HFF-Myc (cell line): ENCODE results near the gene TMUB1.

ENCODE experiments used
- DNase-seq: peaks from one replicate; pipeline ENCODE4 v3.0.0-alpha.2; 2011; ENCODE audit warnings: low read depth; ENCODE audit errors: extremely low read depth
- H3K4me3 ChIP-seq: replicated peaks from 2 replicates; pipeline ENCODE4 v1.5.1; 2011; ENCODE audit warnings: low read depth, mild to moderate bottlenecking, control low read depth, low read length
- TF ChIP-seq, protein P1 (sequence below): IDR thresholded peaks from 2 replicates; pipeline ENCODE4 v1.5.1; 2012; ENCODE audit warnings: mild to moderate bottlenecking, low read depth, low read length, control low read depth; ENCODE audit errors: missing control alignments

The TMUB1 gene

GRCh38 chr7:151074817-151075661 is 8.3 kb downstream of the TMUB1 start:
- H3K4me3 ChIP-seq = no peak overlapping the region
- no peak for DNase-seq
- TF ChIP-seq, protein P1, sequence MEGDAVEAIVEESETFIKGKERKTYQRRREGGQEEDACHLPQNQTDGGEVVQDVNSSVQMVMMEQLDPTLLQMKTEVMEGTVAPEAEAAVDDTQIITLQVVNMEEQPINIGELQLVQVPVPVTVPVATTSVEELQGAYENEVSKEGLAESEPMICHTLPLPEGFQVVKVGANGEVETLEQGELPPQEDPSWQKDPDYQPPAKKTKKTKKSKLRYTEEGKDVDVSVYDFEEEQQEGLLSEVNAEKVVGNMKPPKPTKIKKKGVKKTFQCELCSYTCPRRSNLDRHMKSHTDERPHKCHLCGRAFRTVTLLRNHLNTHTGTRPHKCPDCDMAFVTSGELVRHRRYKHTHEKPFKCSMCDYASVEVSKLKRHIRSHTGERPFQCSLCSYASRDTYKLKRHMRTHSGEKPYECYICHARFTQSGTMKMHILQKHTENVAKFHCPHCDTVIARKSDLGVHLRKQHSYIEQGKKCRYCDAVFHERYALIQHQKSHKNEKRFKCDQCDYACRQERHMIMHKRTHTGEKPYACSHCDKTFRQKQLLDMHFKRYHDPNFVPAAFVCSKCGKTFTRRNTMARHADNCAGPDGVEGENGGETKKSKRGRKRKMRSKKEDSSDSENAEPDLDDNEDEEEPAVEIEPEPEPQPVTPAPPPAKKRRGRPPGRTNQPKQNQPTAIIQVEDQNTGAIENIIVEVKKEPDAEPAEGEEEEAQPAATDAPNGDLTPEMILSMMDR = no peak

- DNase-seq = no peak
- no peak overlapping the region for H3K4me3 ChIP-seq
- TF ChIP-seq, protein P1 = no peak
Observed at GRCh38 chr7:151073990-151074389, 9.3 kb downstream of the TMUB1 start.

DNA sequence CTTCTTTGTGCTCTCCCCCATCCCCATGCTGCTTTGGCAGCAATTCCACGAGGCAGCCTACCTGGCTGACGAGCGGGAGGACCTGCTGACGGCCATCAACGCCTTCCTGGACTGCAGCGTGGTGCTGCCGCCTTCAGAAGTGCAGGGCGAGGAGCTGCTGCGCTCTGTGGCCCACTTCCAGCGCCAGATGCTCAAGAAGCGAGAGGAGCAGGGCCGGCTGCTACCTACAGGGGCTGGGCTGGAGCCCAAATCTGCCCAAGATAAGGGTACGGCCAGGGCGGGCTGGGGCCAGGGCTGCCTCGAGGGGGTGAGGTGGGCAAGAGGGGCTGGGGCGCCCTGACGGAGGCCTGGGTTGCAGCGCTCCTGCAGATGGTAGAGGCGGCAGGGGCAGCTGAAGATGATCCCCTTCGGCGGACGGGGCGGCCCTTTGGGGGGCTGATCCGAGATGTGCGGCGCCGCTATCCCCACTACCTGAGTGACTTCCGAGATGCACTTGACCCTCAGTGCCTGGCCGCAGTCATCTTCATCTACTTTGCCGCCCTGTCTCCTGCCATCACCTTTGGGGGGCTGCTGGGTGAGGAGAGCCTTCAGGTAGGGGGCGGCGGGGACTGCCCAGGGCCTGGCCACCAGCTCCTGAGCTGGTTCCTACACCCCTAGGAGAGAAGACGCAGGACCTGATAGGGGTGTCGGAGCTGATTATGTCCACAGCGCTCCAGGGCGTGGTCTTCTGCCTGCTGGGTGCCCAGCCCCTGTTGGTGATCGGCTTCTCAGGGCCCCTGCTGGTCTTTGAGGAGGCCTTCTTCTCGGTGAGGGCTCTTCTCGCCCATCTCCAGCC is 12.0 kb downstream of the TMUB1 start:
- no peak overlapping the region for H3K4me3 ChIP-seq
- DNase-seq = no peak
- TF ChIP-seq, protein P1 = no peak

DNA sequence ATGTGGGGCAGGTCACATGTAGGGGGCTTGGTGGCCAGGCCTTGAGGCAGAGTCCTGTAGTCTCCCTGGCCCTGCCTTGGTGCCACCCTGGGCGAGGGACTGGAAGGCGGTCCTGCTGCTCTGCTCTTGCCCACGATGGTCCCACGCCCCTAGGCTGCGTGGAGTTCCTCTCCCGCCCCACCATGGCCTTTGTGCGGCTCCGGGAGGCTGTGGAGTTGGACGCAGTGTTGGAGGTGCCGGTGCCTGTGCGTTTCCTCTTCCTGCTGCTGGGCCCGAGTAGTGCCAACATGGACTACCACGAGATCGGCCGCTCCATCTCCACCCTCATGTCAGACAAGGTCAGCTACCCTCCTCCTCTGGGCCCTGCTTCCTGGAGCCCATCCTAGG is 12.7 kb downstream of the TMUB1 start:
- TF ChIP-seq, protein P1 = no peak
- H3K4me3 ChIP-seq = no peak overlapping the region
- no peak for DNase-seq

DNA sequence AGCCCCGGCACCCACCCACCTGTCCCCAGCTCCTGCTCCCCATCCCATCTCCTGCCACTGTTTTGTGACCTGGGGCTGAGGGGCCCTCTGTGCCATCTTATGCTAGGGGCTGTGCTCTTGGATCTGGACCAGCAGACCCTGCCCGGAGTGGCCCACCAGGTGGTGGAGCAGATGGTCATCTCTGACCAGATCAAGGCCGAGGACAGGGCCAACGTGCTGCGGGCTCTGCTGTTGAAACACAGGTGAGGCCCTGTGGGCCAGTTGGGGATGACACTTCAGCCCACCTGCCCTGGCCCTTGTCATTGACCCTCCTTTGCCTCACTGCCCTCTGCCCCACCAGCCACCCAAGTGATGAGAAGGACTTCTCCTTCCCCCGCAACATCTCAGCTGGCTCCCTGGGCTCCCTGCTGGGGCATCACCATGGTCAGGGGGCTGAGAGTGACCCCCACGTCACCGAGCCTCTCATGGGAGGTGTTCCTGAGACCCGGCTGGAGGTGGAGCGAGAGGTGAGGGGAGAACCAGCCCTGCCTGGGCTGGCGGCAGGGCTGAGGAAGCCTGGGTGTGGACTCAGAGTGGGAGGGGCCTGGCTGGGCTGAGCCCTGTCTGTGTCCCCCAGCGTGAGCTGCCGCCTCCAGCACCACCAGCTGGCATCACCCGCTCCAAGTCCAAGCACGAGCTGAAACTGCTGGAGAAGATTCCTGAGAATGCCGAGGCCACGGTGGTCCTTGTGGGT is 13.3 kb downstream of the TMUB1 start:
- DNase-seq = no peak
- TF ChIP-seq, protein P1 = no peak
- H3K4me3 ChIP-seq = no peak overlapping the region

DNA sequence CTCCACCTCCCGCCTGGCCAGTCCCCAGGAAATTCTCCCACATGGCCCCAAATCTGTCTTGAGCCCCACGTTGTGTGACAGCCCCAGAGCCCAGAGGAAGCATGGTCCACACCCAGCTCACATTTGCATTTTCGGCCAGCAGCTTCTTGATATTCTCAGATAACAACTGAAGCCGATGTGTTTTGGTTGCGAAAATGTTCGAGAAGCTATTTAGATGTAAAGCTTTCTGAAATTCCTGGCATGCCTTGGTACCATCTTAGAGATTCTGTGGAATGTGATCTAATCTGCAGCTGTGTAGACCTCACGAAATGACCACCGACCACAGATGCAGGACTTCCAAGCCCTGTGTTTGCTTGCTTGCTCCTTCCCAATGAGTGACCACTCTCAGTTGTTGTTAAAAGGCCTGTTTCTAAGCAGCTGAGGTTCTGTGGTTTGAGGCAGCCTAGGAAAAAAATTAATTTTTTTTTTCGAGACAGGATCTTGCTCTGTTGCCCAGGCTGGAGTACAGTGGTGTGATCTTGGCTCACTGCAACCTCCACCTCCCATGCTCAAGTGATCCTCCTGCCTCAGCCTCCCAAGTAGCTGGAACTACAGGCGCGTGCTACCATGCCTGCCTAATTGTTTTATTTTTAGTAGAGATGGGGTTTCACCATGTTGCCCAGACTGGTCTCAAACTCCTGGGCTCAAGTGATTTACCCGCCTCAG is 15.1 kb downstream of the TMUB1 start:
- no peak for DNase-seq
- TF ChIP-seq, protein P1 = no peak
- no peak overlapping the region for H3K4me3 ChIP-seq
